Activated T-helper 1 cell treated with anti-CD3 and anti-CD28 coated beads, Interleukin-12 subunit alpha, Interleukin-12 subunit beta, Interleukin-2, Interleukin-4 antibody, amounts not matched to agents 30 ng/mL and 10 ng/mL and 1 ng/mL, durations not matched to agents 14 hours and 24 hours and 36 hours (primary cell): Measurements from ENCODE around the gene WNT10A. TPM values are rescaled to one million over a fixed set of nuclear protein-coding genes. Genes with fewer than 3 reads are reported as not detected.

Experiments
- DNase-seq: peaks from one replicate; pipeline ENCODE4 v3.0.0; 2021; ENCODE audit warnings: low spot score
- H3K27ac Mint-ChIP-seq: one replicate; pipeline ENCODE4 v1.8.0; 2021; ENCODE audit warnings: mild to moderate bottlenecking, mixed read lengths
- H3K27me3 Mint-ChIP-seq: one replicate; pipeline ENCODE4 v1.8.0; 2022; ENCODE audit warnings: mild to moderate bottlenecking, moderate library complexity, mixed read lengths; ENCODE audit not compliant: insufficient read depth
- H3K36me3 Mint-ChIP-seq: one replicate; pipeline ENCODE4 v1.8.0; 2021; ENCODE audit warnings: low read depth, mixed read lengths
- H3K4me1 Mint-ChIP-seq: one replicate; pipeline ENCODE4 v1.8.0; 2021; ENCODE audit warnings: low read depth, mixed read lengths
- H3K4me3 Mint-ChIP-seq: one replicate; pipeline ENCODE4 v1.8.0; 2021; ENCODE audit warnings: mild to moderate bottlenecking, moderate library complexity, mixed read lengths
- H3K9me3 Mint-ChIP-seq: one replicate; pipeline ENCODE4 v1.8.0; 2021; ENCODE audit warnings: mixed read lengths
- intact Hi-C: fragments of 100-400 bp; cut with micrococcal nuclease; formaldehyde crosslinking; loops from one replicate; pipeline ENCODE4 v1.15.1; 2024
- total RNA-seq: library from RNA; stranded (reverse); gene quantifications from 2 replicates; pipeline ENCODE4 v1.2.3, GENCODE V29; 2022

Gene WNT10A
- total RNA-seq, 1 donor from 2014 or later = 0.18 TPM

GRCh38 chr2:218851286-218851685 lies 29.4 kb upstream of the WNT10A start:
- Mint-ChIP-seq H3K27ac (no peak overlapping the region), H3K36me3 (no peaks in the 10 kb centered on the region), H3K4me1 (no peaks in the 10 kb centered on the region), H3K4me3 (no peak overlapping the region), H3K9me3 (no peaks in the 10 kb centered on the region), H3K27me3 (peaks cover 47% of the 10 kb centered on the region)
- intact Hi-C loops = loop anchor here (10.0 kb wide), 1 partner anchor 304 kb away; no protein-coding TSS in a partner anchor
- DNase-seq = no peak

GRCh38 chr2:218852911-218853667 lies 27.6 kb upstream of the WNT10A start:
- intact Hi-C loops = loop anchor here (1.0 to 10.0 kb wide), 3 partner anchors 45 to 302 kb away; no protein-coding TSS in a partner anchor
- H3K9me3 Mint-ChIP-seq = no peaks in the 10 kb centered on the region
- H3K27ac Mint-ChIP-seq = no peak overlapping the region
- peak; percentile 18 for DNase-seq
- no peaks in the 10 kb centered on the region for H3K36me3 Mint-ChIP-seq
- no peaks in the 10 kb centered on the region for H3K4me1 Mint-ChIP-seq
- peaks cover 63% of the 10 kb centered on the region for H3K27me3 Mint-ChIP-seq
- H3K4me3 Mint-ChIP-seq = no peak overlapping the region

- H3K4me3 Mint-ChIP-seq = no peak overlapping the region
- no peaks in the 10 kb centered on the region for H3K36me3 Mint-ChIP-seq
- peaks cover 69% of the 10 kb centered on the region for H3K27me3 Mint-ChIP-seq
- DNase-seq = no peak
- intact Hi-C loops = loop anchor here (1.0 to 10.0 kb wide), 3 partner anchors 45 to 301 kb away; no protein-coding TSS in a partner anchor
- H3K27ac Mint-ChIP-seq = no peak overlapping the region
- no peaks in the 10 kb centered on the region for H3K9me3 Mint-ChIP-seq
- H3K4me1 Mint-ChIP-seq = no peaks in the 10 kb centered on the region
These were observed 26.9 kb upstream of the WNT10A start for GRCh38 chr2:218853766-218854165.

GRCh38 chr2:218854860-218855259 lies 25.8 kb upstream of the WNT10A start:
- DNase-seq = no peak
- intact Hi-C loops = loop anchor here (10.0 kb wide), 1 partner anchor 300 kb away; no protein-coding TSS in a partner anchor
- Mint-ChIP-seq H3K36me3 (no peaks in the 10 kb centered on the region), H3K27ac (no peak overlapping the region), H3K4me3 (no peak overlapping the region), H3K4me1 (no peaks in the 10 kb centered on the region), H3K27me3 (peaks cover 74% of the 10 kb centered on the region), H3K9me3 (no peaks in the 10 kb centered on the region)

- no peak for DNase-seq
- peaks cover 78% of the 10 kb centered on the region for H3K27me3 Mint-ChIP-seq
- intact Hi-C loops = loop anchor here (10.0 kb wide), 1 partner anchor 299 kb away; no protein-coding TSS in a partner anchor
- H3K4me3 Mint-ChIP-seq = no peak overlapping the region
- no peaks in the 10 kb centered on the region for H3K4me1 Mint-ChIP-seq
- H3K36me3 Mint-ChIP-seq = no peaks in the 10 kb centered on the region
- H3K27ac Mint-ChIP-seq = no peak overlapping the region
- H3K9me3 Mint-ChIP-seq = no peaks in the 10 kb centered on the region
These were observed 25.1 kb upstream of the WNT10A start for GRCh38 chr2:218855305-218856166.

GRCh38 chr2:218856167-218856895 lies 24.3 kb upstream of the WNT10A start:
- H3K9me3 Mint-ChIP-seq = no peaks in the 10 kb centered on the region
- DNase-seq = no peak
- no peak overlapping the region for H3K4me3 Mint-ChIP-seq
- no peak overlapping the region for H3K27ac Mint-ChIP-seq
- peaks cover 76% of the 10 kb centered on the region for H3K27me3 Mint-ChIP-seq
- H3K36me3 Mint-ChIP-seq = no peaks in the 10 kb centered on the region
- H3K4me1 Mint-ChIP-seq = no peaks in the 10 kb centered on the region
- intact Hi-C loops = loop anchor here (10.0 kb wide), 1 partner anchor 298 kb away; no protein-coding TSS in a partner anchor

- no peak overlapping the region for H3K4me3 Mint-ChIP-seq
- peaks cover 81% of the 10 kb centered on the region for H3K27me3 Mint-ChIP-seq
- DNase-seq = no peak
- no peaks in the 10 kb centered on the region for H3K9me3 Mint-ChIP-seq
- no peaks in the 10 kb centered on the region for H3K4me1 Mint-ChIP-seq
- intact Hi-C loops = loop anchor here (10.0 kb wide), 1 partner anchor 298 kb away; no protein-coding TSS in a partner anchor
- H3K36me3 Mint-ChIP-seq = no peaks in the 10 kb centered on the region
- H3K27ac Mint-ChIP-seq = no peak overlapping the region
These were observed 23.8 kb upstream of the WNT10A start for GRCh38 chr2:218856896-218857243.

- no peak for DNase-seq
- no peaks in the 10 kb centered on the region for H3K9me3 Mint-ChIP-seq
- no peak overlapping the region for H3K27ac Mint-ChIP-seq
These were observed 23.1 kb upstream of the WNT10A start for GRCh38 chr2:218857371-218858137.

GRCh38 chr2:218858138-218858445 lies 22.6 kb upstream of the WNT10A start:
- intact Hi-C loops = loop anchor here (10.0 kb wide), 1 partner anchor 297 kb away; no protein-coding TSS in a partner anchor
- no peaks in the 10 kb centered on the region for H3K36me3 Mint-ChIP-seq
- H3K4me1 Mint-ChIP-seq = no peaks in the 10 kb centered on the region
- DNase-seq = no peak
- H3K4me3 Mint-ChIP-seq = no peak overlapping the region
- no peak overlapping the region for H3K27ac Mint-ChIP-seq
- no peaks in the 10 kb centered on the region for H3K9me3 Mint-ChIP-seq
- peaks cover 86% of the 10 kb centered on the region for H3K27me3 Mint-ChIP-seq

More at GRCh38 chr2:218857371-218858137, 23.1 kb upstream of the WNT10A start:
- Mint-ChIP-seq H3K36me3 (no peaks in the 10 kb centered on the region), H3K4me1 (no peaks in the 10 kb centered on the region), H3K4me3 (no peak overlapping the region), H3K27me3 (peaks cover 86% of the 10 kb centered on the region)
- intact Hi-C loops = loop anchor here (10.0 kb wide), 1 partner anchor 297 kb away; no protein-coding TSS in a partner anchor

- no peak overlapping the region for H3K4me3 Mint-ChIP-seq
- DNase-seq = no peak
- no peaks in the 10 kb centered on the region for H3K9me3 Mint-ChIP-seq
- H3K36me3 Mint-ChIP-seq = no peaks in the 10 kb centered on the region
- no peak overlapping the region for H3K27ac Mint-ChIP-seq
- H3K27me3 Mint-ChIP-seq = peaks cover 85% of the 10 kb centered on the region
- no peaks in the 10 kb centered on the region for H3K4me1 Mint-ChIP-seq
- intact Hi-C loops = loop anchor here (10.0 kb wide), 1 partner anchor 296 kb away; no protein-coding TSS in a partner anchor
These were observed 21.7 kb upstream of the WNT10A start for GRCh38 chr2:218858671-218859555.

- peaks cover 79% of the 10 kb centered on the region for H3K27me3 Mint-ChIP-seq
- no peaks in the 10 kb centered on the region for H3K4me1 Mint-ChIP-seq
- H3K27ac Mint-ChIP-seq = no peak within 1 kb of the TSS
- no peak within 1 kb of the TSS for H3K4me3 Mint-ChIP-seq
- H3K9me3 Mint-ChIP-seq = no peaks in the 10 kb centered on the region
- intact Hi-C loops = loop anchor here (10.0 kb wide), 1 partner anchor 295 kb away; no protein-coding TSS in a partner anchor
- DNase-seq = no peak
- H3K36me3 Mint-ChIP-seq = no peaks in the 10 kb centered on the region
These were observed 21.1 kb upstream of the WNT10A start, which contains the start of gene WNT6 for GRCh38 chr2:218859556-218859987. Gene WNT6, plus strand, starts transcription at chr2:218859805. Its CDS starts 233 bp downstream, at chr2:218860038.
